DOHH2 (cell line): Measurements from ENCODE around the gene CFAP70.

Source experiments
- H3F3A ChIP-seq: fragments of 200-600 bp; sonication (generic), shearing (Covaris generic); 2 replicates; pipeline ENCODE4 v1.6.0; 2016; ENCODE audit warnings: antibody characterized with exemption, mild to moderate bottlenecking; ENCODE audit not compliant: control insufficient read depth, insufficient read depth
- H3K27ac ChIP-seq: fragments of 200-600 bp; sonication (generic); 2 replicates; pipeline ENCODE4 v1.5.1; 2014; ENCODE audit warnings: low read depth, mild to moderate bottlenecking, low read length, moderate library complexity
- H3K27me3 ChIP-seq: fragments of 200-600 bp; sonication (generic); 2 replicates; pipeline ENCODE4 v1.6.1; 2014; ENCODE audit warnings: mild to moderate bottlenecking, low read length, mixed read lengths; ENCODE audit not compliant: control insufficient read depth
- H3K36me3 ChIP-seq: fragments of 200-600 bp; sonication (generic); 2 replicates; pipeline ENCODE4 v1.6.1; 2014; ENCODE audit warnings: mild to moderate bottlenecking, low read length, moderate library complexity, mixed read lengths; ENCODE audit not compliant: control insufficient read depth
- H3K4me1 ChIP-seq: fragments of 200-600 bp; sonication (generic); 2 replicates; pipeline ENCODE4 v1.6.1; 2014; ENCODE audit warnings: mild to moderate bottlenecking, low read length, mixed read lengths; ENCODE audit not compliant: control insufficient read depth
- H3K4me2 ChIP-seq: fragments of 200-600 bp; sonication (generic); 2 replicates; pipeline ENCODE4 v1.6.0; 2014; ENCODE audit warnings: mild to moderate bottlenecking, low read length, moderate library complexity
- H3K4me3 ChIP-seq: fragments of 200-600 bp; sonication (generic); 2 replicates; pipeline ENCODE4 v1.5.1; 2014; ENCODE audit warnings: mild to moderate bottlenecking, low read length, mixed read lengths
- H3K79me2 ChIP-seq: fragments of 200-600 bp; sonication (generic); 2 replicates; pipeline ENCODE4 v1.6.1; 2014; ENCODE audit warnings: mild to moderate bottlenecking, low read length, mixed read lengths; ENCODE audit not compliant: control insufficient read depth
- H3K9me2 ChIP-seq: fragments of 200-600 bp; sonication (generic); replicated peaks from 2 replicates; pipeline ENCODE4 v1.6.1; 2014; ENCODE audit warnings: mild to moderate bottlenecking, low read length, mixed read lengths; ENCODE audit not compliant: control insufficient read depth
- H3K9me3 ChIP-seq: fragments of 200-600 bp; sonication (generic); 2 replicates; pipeline ENCODE4 v1.6.1; 2014; ENCODE audit warnings: antibody characterized with exemption, low read length, mixed read lengths; ENCODE audit not compliant: control insufficient read depth, insufficient read depth
- H4K20me1 ChIP-seq: fragments of 200-600 bp; sonication (generic); 2 replicates; pipeline ENCODE4 v1.6.0; 2014; ENCODE audit warnings: low read depth, mild to moderate bottlenecking, antibody characterized with exemption, low read length, moderate library complexity; ENCODE audit not compliant: control insufficient read depth, insufficient read depth
- CTCF ChIP-seq: fragments of 200-600 bp; sonication (generic); IDR thresholded peaks from one replicate; pipeline ENCODE4 v1.5.1; 2014; ENCODE audit warnings: antibody characterized with exemption, mild to moderate bottlenecking, low read depth, low read length; ENCODE audit not compliant: poor library complexity, severe bottlenecking
- EZH2phosphoT487 ChIP-seq: fragments of 200-600 bp; sonication (generic); IDR thresholded peaks from 2 replicates; pipeline ENCODE4 v1.6.1; 2017; ENCODE audit warnings: borderline replicate concordance, mild to moderate bottlenecking, antibody characterized with exemption, low read length, moderate library complexity, mixed read lengths

Gene CFAP70

GRCh38 chr10:73358331-73359279 lies at the start of gene CFAP70:
Gene CFAP70, minus strand, starts transcription at chr10:73358864. Its CDS starts 4,068 bp downstream, at chr10:73354796.
- Histone ChIP-seq H4K20me1 (no peaks in the 10 kb centered on the region), H3K36me3 (no peaks in the 10 kb centered on the region), H3K27me3 (no peaks in the 10 kb centered on the region), H3F3A (0 out of 2 replicates have a peak, but pooled peaks cover 3% of the 10 kb centered on the region), H3K79me2 (no peaks in the 10 kb centered on the region), H3K4me3 (peak within 1 kb of the TSS; percentile 80), H3K9me3 (no peaks in the 10 kb centered on the region), H3K4me1 (peaks cover 14% of the 10 kb centered on the region), H3K27ac (no peak within 1 kb of the TSS), H3K4me2 (peak within 1 kb of the TSS; percentile 94), H3K9me2 (no peaks in the 10 kb centered on the region)
- TF ChIP-seq EZH2phosphoT487 (no peak), CTCF (no peak)

DNA sequence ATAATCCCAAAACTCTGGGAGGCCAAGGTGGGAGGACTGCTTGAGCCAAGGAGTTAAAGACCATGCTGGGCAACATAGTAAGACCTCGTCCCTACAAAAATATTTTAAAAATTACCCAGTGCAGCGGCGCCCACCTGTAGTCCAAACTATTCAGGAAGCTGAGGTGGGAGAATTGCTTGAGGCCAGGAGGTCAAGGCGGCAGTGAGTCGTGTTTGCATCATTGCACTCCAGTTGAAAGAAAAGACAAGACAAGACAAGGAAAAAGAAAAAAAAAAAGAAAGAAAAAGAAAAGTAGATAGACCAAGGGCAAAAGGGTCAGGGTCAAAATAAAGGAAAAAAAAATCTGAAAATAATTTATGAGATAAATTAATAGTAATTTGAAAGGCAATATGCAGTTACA lies 49.4 kb upstream of the CFAP70 start:
- Histone ChIP-seq H3K4me1 (peaks cover 14% of the 10 kb centered on the region), H3K36me3 (peaks cover 7% of the 10 kb centered on the region; the same call in 1 of the 2 replicates), H3K79me2 (peaks cover 90% of the 10 kb centered on the region), H3K9me2 (no peaks in the 10 kb centered on the region), H3K27me3 (no peaks in the 10 kb centered on the region), H3F3A (no peaks in the 10 kb centered on the region), H3K9me3 (no peaks in the 10 kb centered on the region), H3K4me3 (no peak overlapping the region), H3K4me2 (no peak overlapping the region), H4K20me1 (no peaks in the 10 kb centered on the region), H3K27ac (no peak overlapping the region)
- no peak for TF ChIP-seq CTCF
- no peak for TF ChIP-seq EZH2phosphoT487

- Histone ChIP-seq H3K27ac (no peak overlapping the region), H3K9me2 (no peaks in the 10 kb centered on the region), H4K20me1 (no peaks in the 10 kb centered on the region), H3K27me3 (no peaks in the 10 kb centered on the region), H3K79me2 (peaks cover 88% of the 10 kb centered on the region), H3F3A (no peaks in the 10 kb centered on the region), H3K4me3 (no peak overlapping the region), H3K4me2 (no peak overlapping the region), H3K9me3 (no peaks in the 10 kb centered on the region), H3K4me1 (peaks cover 9% of the 10 kb centered on the region), H3K36me3 (peaks cover 7% of the 10 kb centered on the region; the same call in 1 of the 2 replicates)
- TF ChIP-seq EZH2phosphoT487 (no peak), CTCF (no peak)
Measured at GRCh38 chr10:73407495-73407894, 48.8 kb upstream of the CFAP70 start.
